GM21381 (cell line): ENCODE data around the gene ST3GAL3.
A peak's percentile ranks its signal among the peaks of the same experiment; 100 is the strongest.

Source experiments
- ATAC-seq: cut with Tn5 transposase; IDR thresholded peaks from one replicate; pipeline ENCODE4 v1.9.1; 2021; ENCODE audit warnings: mild to moderate bottlenecking, moderate library complexity; ENCODE audit not compliant: unreplicated experiment

ST3GAL3 gene

DNA sequence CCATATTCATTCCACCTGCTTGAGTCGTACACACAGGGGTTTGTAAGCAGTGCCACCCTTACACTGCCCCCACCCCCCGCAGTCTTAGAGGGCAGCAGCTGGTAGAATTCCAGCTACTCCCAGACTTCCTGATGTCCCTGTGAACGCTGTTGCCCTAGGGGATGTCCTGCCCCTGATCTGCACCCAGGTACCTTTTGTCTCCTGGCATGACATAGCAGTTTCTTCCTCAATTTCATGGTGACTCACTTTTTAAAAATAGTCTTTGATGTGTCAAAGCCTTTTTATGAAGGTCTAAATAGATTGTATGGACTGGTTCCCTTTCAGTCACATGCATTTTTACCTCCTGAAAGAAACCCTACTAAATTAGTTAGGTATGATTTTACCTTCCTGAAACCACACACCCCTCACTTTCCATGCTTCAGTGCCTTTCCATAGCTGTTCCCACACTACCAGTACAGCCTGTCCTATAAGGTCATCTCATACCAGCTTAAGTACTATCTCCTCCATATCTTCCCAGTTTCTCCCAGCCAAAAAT is 76.4 kb downstream of the ST3GAL3 start:
- peak; percentile 54 for ATAC-seq

DNA sequence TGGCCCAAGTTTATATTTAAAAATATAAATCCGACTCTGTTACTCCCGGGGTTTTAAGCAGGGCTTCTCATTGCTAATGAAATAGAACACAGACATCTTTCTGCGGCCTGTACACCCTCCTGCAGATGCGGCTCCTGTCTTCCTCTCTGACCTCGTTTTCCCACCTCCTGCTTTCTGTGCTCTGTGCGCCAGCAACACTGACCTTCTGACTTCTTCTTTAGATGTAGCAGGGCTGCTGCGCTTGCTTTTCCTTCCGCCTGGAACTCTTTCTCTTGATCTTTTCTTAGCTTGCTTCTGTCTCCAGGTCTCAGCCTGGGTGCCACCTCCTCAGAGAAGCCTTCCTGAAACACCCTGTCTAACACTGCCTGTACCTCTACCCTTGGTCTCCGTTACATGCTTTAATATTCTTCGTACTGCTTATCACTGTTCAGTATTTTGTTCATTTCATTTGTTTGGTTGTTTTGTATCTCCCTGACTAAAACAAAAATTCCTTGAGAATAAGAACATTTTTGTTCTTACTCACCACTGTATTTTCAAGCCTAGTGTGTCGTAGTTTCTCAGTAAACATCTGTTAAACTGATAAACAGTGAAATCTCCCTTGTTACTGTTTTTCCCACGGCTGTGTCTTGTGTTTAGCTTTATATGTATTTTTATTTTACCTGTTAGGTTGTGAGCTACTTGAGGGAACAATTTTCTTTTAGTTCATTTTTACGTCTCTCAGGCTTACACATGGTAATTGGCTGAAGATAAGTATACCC is 79.0 kb downstream of the ST3GAL3 start:
- no peak for ATAC-seq

DNA sequence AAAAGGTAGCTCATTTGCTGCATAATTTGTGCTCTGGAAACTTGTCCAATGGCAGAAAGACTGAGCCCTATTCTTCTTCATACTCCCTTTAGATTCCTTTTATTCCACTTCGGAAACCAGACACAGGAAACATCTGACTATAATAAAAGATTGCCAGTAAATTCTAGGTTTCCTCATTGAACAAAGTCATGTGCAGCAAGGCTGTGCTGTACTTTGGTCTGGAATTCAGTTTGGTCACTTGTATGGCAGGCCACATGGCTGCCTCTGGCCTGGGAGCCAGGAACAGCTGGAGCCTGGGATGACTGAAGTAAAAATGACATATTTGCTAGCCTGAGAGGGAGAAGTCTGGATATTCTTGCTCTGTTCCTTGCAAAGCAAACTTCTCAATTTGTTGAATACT is 79.6 kb downstream of the ST3GAL3 start:
- ATAC-seq = no peak

DNA sequence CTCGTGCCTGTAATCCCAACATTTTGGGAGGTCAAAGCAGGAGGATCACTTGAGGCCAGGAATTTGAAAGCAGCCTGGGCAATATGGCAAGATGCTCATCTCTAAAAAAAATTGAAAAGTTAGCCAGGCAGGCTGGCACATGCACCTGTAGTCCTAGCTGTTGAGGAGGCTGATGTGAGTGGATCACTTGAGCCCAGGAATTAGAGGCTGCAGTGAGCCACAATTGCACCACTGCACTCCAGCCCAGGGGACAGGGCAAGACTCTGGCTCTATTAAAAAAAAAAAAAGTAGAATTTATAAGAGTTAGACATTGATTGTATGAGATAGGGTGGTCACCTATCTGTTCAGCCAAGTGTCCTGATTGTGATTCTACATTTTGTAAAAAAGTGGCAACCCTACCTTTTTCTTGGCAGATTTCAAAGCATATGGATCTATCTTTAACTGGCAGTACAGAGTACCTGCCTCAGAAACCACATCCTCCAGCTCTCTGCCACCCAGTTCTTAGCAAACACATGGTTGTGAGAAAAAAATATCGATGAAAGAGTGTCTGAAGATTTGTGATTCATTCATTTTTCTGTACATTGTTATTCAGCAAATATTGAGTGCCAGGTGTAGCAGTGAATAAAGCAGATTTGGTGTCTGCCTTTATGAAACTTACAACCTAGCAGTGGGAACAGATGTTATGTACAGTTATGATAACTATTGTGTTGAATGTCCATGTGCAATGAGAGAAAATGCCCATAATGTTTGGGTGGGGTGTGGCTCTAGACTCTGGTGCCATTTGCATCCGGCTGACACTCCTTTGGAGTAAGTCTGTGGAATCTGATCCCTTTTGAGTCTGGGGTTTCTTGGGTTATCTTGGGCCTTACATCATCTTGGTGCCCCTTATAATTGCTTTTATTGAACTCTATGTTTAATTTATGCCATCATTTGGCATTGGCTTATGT is 82.5 kb downstream of the ST3GAL3 start:
- ATAC-seq = no peak

DNA sequence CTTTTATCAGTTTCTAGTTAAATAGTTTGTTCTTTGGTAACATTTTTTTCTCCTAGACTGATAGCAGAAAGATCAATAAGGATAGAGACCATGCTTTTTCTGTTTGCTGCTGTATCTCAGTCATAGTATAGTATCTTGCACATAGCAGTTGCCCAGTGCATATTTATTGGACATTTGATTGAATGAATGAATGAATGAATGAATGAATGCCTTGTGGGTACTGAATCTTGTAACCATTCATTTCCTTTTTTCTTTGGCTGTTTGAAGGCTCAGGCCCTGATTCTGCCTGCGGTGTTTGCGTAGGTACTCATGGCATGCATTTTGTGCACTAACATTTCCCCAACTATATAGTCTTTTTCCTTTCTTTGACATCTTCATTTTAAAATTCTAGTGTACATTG is 83.9 kb downstream of the ST3GAL3 start:
- no peak for ATAC-seq

DNA sequence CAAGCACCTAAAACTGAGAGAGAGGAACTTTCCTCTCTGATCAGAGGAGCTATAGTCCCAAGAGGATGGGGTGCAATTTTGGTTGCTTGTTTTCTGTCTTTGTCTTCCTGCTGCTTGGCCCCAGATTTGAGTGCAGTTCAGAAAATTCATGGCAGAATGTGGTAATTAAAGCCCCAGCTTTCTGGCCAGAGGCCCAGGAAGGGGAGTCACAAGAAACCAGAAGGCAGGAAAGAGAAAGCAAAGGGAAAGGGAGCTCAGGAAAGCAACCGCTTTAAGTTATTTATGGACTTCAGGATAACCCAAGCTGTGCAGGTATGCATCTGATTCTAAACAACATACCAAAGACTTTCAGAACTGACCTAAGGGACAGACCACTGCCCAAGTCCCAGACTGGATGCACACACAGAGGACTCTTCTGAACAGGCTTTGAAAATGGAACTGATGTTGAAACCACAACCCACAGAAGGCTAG is 88.8 kb downstream of the ST3GAL3 start:
- no peak for ATAC-seq

DNA sequence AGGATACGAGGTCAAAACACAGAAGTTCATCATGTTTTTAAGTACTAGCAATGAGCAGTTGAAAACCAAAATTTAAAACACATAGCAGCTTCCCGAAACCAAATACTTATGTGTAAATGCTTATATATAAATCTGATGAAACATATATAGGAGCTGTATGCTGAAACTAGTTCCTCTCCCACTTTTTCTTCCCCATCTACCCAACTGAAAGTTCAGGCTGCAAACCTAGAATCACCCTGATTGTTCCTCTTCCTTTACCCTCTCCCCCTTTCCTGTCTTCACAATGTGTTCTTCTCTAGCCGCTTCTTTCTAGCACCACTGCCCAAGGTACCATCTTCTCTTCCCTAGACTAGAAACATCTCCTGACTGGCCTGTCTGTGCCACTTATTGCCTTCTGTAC is 90.6 kb downstream of the ST3GAL3 start:
- no peak for ATAC-seq

DNA sequence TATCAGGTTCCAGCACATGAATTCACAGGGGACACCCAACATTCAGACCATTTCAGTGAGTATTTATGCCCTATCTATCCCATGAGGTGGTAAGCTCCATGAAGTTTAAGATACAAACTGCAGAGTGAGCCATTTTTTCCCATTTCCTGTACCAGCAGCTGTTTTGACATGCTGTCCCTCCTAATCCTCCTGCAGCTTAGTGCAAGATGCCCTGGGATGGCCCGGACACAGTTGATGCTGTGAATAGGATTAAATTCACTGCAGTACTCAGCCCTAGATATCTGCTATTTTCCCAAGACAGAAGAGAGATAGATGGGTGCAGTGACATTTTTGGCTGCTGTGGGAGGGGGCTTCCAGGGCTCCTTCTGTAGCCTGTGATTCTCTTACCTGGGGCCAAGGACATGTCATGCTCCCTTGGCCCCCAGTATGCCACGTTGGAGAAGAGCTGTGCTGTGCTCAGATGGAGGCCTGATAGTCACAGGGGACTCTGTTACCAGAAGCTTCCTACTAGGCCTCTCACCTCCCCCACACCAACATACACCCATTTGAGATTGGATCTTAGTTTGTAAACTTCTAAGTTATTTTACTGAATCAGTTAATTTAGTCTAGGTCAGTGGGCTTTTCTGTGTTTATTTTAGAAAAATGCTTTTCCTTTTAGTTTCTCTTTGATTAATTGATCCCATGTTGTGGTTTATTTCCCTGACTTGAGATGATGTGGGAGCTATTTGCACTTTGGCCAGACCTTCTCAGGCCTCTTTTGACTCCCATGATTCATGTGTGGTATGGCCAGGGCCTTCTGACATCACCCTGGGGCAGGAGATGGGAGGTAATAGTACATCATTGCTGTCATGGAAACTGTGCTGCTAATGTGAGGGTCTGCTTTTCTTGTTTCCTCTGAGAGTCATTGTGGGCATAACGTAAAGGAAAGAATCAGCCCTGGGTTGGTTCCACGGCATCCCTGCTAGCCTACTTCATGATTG is 92.6 kb downstream of the ST3GAL3 start:
- no peak for ATAC-seq

DNA sequence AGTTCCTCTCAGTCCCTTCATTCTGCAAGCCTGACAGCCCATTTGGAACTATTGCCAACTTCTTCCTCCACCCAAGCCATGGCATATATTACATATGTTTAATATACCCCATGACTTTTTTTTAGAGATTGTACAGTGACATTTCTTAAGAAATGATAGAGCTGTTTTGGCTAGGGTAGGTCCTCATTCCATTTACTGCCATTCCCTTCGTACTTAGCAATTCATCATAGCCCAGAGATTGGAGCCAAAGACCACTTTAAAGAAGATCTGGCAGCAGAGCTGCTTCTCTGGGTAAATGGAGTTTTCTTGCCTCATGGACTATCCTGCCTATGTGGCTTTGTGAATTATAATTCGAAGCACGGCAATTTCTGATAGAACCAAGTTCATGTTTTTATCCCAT is 93.4 kb downstream of the ST3GAL3 start:
- ATAC-seq = no peak

DNA sequence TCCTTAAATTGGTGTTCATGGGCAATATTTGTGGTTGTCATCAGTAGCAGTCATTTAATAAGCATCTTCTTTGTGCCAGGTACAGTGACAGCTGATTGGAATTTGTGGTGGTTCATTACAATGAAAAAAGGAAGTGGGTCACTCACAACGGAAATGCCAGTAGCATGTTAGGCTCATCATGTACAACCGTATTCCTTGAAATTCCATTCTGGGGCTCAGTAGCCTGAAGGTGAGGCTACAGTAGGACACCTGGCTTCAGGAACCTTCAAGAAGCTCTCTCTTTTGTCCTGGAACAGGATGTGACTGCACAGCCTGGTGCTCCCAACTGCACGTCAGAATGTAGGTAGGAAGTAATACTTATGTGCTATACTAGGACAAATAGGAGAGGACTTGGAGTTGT is 93.9 kb downstream of the ST3GAL3 start:
- ATAC-seq = no peak

DNA sequence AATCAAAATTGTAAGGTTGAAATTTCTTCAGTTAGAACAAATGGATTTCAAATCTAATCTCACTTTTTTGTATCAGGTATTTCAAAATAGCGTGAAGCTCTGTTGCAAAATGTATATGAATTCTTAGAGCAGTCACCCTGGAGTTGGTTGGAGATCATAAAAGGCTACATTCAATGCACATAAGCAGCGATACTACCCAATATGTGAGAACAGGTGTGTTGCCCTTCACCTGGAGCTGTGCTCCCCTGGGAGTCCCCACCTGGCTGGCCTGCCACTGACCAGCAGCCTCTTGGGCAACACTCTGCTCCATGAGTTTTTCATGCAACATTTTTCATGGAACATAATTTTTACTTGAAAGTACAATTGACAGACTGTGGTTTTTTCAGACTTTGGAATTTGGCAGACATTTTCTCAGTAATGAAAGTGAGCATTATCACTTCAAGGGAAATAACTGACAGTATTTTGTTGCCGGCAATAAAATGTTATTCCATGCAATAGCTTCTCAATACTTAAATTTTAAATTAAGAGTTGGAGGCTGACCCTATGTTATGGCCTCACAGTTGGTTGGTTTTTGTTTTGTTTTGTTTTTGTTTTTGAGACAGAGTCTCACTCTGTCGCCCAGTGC is 95.1 kb downstream of the ST3GAL3 start:
- ATAC-seq = no peak

DNA sequence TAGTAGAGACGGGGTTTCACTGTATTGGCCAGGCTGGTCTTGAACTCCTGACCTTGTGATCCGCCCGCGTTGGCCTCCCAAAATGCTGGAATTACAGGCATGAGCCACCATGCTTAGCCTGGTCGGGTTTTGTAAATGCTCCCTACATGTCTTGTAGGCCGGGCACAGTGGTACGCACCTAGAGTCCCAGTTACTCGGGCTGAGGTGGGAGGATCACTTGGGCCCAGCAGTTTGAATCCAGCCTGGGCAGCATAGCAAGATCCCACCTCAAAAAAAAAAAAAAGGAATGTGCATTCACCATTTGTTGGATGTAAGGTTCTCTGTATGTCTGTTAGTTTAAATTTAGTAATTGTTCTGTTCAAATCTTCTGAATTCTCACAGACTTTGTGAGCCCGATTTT is 95.8 kb downstream of the ST3GAL3 start:
- no peak for ATAC-seq

DNA sequence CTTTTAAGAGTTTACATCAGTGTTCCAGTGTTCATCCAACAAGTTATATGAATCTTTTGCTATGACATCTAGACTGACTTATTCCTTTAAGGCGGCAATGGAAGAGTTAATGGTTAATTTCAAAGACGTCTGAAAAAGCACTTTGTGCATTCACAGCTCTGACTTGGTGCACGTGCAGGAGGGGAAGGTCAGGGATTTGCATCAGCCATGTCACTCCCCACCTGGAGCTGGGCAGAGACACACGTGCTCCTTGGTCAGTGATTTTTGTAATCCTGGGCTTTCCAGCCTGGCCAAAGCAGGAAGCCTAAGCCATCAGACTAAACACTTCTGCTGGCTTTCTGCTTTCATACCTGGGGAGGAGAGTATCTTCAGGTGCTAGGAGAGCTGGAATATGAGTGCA is 96.3 kb downstream of the ST3GAL3 start:
- ATAC-seq = no peak

DNA sequence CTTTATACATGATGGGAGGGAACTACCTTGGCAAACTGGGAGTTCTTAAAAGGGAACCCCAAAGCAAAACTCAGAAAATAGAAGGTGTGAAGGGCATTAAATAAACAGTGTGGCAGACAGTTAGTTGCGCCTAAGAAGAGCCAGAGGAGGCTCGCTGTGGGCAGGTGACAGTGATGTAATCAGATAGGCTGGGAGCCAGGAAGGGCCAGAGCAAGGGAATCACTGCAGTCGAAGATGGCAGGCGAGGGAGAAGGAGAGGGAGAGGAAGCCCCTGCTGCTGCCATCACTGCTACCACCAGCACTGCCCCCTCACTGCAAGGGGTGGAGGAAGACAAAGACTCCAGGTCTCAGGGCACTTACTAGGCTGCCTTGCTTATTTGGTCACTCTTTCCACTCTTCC is 97.2 kb downstream of the ST3GAL3 start:
- no peak for ATAC-seq

DNA sequence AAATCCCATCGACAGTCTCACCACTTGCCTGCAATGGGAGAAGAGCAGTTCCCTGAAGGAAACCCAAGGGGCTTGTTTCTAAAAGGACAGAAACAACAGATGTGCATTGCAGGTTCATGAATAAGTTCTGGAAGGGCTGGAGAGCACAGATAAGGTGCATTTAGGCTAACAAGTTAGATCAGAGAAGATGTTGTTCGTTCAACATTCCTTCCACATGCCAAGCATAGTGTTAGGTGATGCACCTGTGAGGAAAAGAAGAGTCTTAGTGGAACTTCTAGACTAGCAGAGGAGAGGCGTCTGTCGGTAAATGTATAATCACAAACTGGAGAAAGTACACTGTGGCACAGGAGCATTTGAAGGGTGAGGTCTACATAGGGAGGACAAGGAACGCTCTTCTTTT is 98.0 kb downstream of the ST3GAL3 start:
- no peak for ATAC-seq

DNA sequence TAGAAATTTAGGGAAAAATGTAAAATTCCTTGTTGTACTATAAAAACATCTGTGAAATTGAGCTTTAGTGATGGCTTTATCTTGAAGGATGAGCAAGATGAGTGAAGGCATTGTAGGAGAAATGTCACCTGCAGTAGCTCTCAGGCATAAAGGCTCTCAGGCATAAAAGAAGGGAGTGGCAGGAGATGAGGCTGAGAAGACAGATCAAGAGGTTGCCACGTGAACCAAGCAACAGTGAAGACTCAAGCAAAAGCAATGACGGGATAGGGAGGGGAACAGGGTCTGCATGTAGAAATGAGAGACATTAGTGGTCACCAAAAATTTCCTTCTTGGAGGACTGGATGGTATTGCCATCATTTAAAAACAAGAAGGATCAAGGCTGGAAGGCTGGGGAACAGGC is 98.8 kb downstream of the ST3GAL3 start:
- no peak for ATAC-seq

DNA sequence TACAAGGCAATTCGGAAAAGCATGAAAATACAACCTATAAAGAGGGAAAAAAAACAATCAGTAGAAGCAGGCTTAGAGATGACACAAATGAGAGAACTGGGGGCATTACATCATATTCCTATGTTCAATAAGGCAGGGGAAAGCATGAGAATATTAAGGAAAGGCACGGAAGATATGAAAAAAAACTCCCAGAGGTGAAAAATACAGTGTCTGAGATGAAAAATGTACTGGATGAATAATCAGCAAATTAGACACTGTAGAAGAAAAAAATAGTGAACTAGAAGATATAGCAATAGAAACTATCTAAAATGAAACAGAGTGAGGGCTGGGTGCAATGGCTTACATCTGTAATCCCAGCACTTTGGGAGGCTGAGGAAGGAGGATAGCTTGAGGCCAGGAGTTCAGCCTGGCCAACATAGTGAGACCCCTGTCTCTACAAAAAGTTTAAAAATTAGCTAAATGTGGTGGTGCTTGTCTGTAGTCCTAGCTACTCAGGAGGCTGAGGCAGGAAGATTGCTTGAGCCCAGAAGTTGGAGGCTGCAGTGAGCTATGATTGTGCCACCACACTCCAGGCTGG is 101.8 kb downstream of the ST3GAL3 start:
- ATAC-seq = no peak

DNA sequence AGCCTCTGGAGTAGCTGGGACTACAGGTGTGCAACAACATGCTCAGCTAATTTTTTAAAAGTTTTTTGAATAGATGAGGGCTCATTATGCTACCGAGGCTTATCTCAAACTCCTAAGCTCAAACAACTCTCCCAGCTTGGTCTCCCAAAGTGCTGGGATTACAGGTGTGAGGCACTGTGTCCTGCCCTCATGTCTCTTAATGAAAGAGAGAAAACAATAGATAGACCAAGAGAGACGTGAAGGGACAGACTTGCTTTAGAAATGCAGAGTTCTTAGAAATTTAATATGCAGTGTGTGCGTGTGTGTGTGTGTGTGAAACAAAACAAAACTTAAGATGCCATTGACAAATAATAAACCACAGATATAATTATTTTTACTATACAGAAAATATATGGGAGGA is 105.2 kb downstream of the ST3GAL3 start:
- no peak for ATAC-seq

DNA sequence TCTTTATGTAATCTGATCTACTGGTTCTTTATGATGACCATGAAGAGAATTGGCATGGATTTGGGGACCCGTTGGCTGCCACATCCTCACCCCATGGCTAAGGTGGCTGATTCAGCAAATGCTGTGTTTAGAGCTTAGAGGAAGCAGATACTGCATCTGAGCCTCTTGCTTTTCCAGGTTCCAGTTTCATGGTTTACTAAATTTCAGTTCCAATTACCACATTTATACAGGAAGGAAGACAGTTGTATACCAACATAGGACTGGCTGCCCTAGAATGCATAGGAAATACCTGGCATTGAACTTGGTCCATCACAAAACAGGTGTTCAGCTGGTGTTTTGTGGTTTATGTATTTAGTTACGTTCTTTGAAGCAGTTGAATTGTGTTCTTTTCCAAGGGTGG is 107.1 kb downstream of the ST3GAL3 start:
- no peak for ATAC-seq
